ENCODE results near the gene CATSPER1.

GRCh38 chr11:66070604-66071380, 44.5 kb upstream of the CATSPER1 start:
- TF ChIP-seq POLR2A (IDR thresholded peaks at IDR 0.05; ENCODE audit: low read length) (no peak), GATA1 (IDR thresholded peaks at IDR 0.05; ENCODE audit: low read depth, low read length) (no peak)

All from erythroblast (primary cell).